ENCODE measurements around the gene PPM1N. TPM values are rescaled to one million over a fixed set of nuclear protein-coding genes. Genes with fewer than 3 reads are reported as not detected.
A peak's percentile ranks its signal among the peaks of the same experiment; 100 is the strongest.

Gene PPM1N
- total and polyA plus RNA-seq, 2 of the 13 experiments (the other 11 are each of a cell fraction or from before 2014, with no cell fraction given) = 0.31 to 1.8 TPM

GRCh38 chr19:45506246-45506988 is 8.2 kb downstream of the PPM1N start (continued):
- peak; percentile 41; the same call in 1 of the 2 replicates for TF ChIP-seq ZNF430 (CRISPR knock-in tag; IDR thresholded peaks at IDR 0.05)
- no peak for TF ChIP-seq ZFAT (CRISPR knock-in tag; conservative IDR thresholded peaks at IDR 0.05)
- peak; percentile 19 for TF ChIP-seq CCAR2 (optimal IDR thresholded peaks at IDR 0.05; ENCODE audit: low read depth, low read length)
- no peak for TF ChIP-seq ZNF567 (CRISPR knock-in tag; IDR thresholded peaks at IDR 0.05; ENCODE audit: borderline replicate concordance)
- TF ChIP-seq AKAP8 (CRISPR knock-in tag; IDR thresholded peaks at IDR 0.05) = no peak
- TF ChIP-seq EED (CRISPR knock-in tag; IDR thresholded peaks at IDR 0.05) = no peak
- TF ChIP-seq ZNF350 (CRISPR knock-in tag; IDR thresholded peaks at IDR 0.05; ENCODE audit: borderline replicate concordance, low read depth) = peak; percentile 51
- TF ChIP-seq TEAD2 (CRISPR knock-in tag; IDR thresholded peaks at IDR 0.05) = no peak
- TF ChIP-seq DRAP1 (CRISPR knock-in tag; IDR thresholded peaks at IDR 0.05) = peak; percentile 37; the same call in 1 of the 2 replicates
- TF ChIP-seq SAP130 (CRISPR knock-in tag; IDR thresholded peaks at IDR 0.05; ENCODE audit: low read depth) = peak; percentile 84
- peak; percentile 50 for TF ChIP-seq HDAC1 (CRISPR knock-in tag; IDR thresholded peaks at IDR 0.05)
- TF ChIP-seq SMAD1 (CRISPR knock-in tag; IDR thresholded peaks at IDR 0.05; ENCODE audit: borderline replicate concordance, low read depth) = 0 out of 2 replicates have a peak, but pooled peaks have one; percentile 42
- no peak for TF ChIP-seq REXO4 (CRISPR knock-in tag; IDR thresholded peaks at IDR 0.05; ENCODE audit: borderline replicate concordance)
- peak; percentile 81 for TF ChIP-seq RBFOX2 (IDR thresholded peaks at IDR 0.05; ENCODE audit: low read depth, low read length)
- TF ChIP-seq ZNF572 (CRISPR knock-in tag; IDR thresholded peaks at IDR 0.05) = no peak
- no peak for TF ChIP-seq JDP2 (CRISPR knock-in tag; IDR thresholded peaks at IDR 0.05; ENCODE audit: borderline replicate concordance)
- TF ChIP-seq ZKSCAN8 (CRISPR knock-in tag; IDR thresholded peaks at IDR 0.05; ENCODE audit: borderline replicate concordance) = no peak
- TF ChIP-seq ATF6 (CRISPR knock-in tag; conservative IDR thresholded peaks at IDR 0.05) = no peak
- TF ChIP-seq ZNF784 (CRISPR knock-in tag; IDR thresholded peaks at IDR 0.05; ENCODE audit: borderline replicate concordance) = 0 out of 2 replicates have a peak, but pooled peaks have one; percentile 14
- TF ChIP-seq KLF11 (CRISPR knock-in tag; IDR thresholded peaks at IDR 0.05) = no peak; the same call in 1 of the 2 replicates
- TF ChIP-seq ZNF703 (CRISPR knock-in tag; IDR thresholded peaks at IDR 0.05; ENCODE audit: borderline replicate concordance) = no peak
- peak; percentile 53; the same call in 1 of the 2 replicates for TF ChIP-seq RXRA (CRISPR knock-in tag; IDR thresholded peaks at IDR 0.05)
- TF ChIP-seq CENPX (CRISPR knock-in tag; IDR thresholded peaks at IDR 0.05) = no peak
- TF ChIP-seq ZFY (CRISPR knock-in tag; IDR thresholded peaks at IDR 0.05) = no peak
- peak; percentile 37; the same call in 1 of the 2 replicates for TF ChIP-seq KLF6 (CRISPR knock-in tag; IDR thresholded peaks at IDR 0.05)
- no peak for TF ChIP-seq ZNF160 (CRISPR knock-in tag; IDR thresholded peaks at IDR 0.05)
- TF ChIP-seq ZNF607 (CRISPR knock-in tag; IDR thresholded peaks at IDR 0.05; ENCODE audit: borderline replicate concordance) = peak; percentile 64; the same call in 1 of the 2 replicates
- no peak for TF ChIP-seq BRD4 (CRISPR knock-in tag; IDR thresholded peaks at IDR 0.05)
- TF ChIP-seq ZNF550 (CRISPR knock-in tag; IDR thresholded peaks at IDR 0.05; ENCODE audit: borderline replicate concordance) = 0 out of 2 replicates have a peak, but pooled peaks have one; percentile 65
- TF ChIP-seq FOXA3 (CRISPR knock-in tag; IDR thresholded peaks at IDR 0.05) = peak; percentile 31
